GM19238 (cell line): ENCODE data around the gene FHOD1.

Experiments
- DNase-seq: peaks from one replicate; pipeline ENCODE4 v3.0.0; 2011; ENCODE audit warnings: low spot score; ENCODE audit not compliant: insufficient read length

The FHOD1 gene

DNA sequence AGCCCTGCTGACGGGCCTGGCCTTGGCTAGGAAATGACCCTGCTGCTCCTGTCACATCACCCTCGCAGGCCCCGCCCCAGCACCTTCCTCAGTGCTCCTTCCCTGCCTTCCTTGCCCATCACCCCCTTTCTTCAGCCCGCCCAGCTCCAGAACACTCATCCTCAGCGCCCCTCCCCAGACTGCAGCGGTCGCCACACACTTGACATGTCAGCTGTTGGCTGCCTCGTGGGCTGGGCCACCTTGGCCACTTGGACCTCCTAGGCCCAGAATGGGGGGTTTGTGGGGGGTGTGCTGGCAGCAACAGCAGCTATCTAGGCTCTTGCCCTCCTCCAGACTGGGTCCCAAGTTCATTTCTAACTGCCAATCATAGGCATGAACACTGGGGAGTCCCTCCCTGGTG is 37.7 kb downstream of the FHOD1 start:
- no peak for DNase-seq

DNA sequence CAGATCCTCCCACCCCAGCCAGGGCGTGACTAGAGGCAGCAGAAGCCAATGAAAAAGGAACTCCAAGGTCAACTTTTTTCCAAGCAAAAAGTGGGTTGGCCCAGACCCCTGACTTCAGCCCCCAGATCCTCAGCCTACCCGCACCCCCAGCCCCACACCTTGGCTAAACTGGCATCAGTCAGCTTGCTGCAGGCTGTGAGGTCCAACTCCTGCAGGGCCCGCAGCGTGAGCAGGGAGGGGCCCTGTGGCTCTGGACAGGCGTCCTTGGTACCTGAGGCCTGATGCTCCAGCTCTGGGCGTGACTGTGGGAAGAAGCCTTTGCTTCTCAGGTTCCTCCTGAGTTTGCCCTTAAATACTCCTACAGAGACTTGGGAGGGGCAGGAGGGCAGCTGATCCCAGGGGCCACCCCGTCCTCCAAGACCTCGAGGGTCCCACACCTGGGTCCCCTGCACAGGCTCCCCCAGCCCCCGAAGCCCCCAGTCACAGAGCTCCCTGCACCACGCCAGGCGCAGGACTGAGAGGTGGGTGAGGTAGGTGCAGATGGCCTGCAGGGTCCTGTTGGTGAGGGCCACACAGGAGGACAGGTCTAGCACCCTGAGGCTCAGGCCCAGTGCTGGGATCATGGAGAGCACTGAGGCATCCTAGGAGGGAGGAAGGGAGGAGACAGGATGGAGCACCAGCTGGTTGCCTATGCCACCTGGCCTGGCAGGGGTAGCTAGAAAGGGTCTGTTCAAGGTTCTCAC is 39.0 kb downstream of the FHOD1 start:
- no peak for DNase-seq

DNA sequence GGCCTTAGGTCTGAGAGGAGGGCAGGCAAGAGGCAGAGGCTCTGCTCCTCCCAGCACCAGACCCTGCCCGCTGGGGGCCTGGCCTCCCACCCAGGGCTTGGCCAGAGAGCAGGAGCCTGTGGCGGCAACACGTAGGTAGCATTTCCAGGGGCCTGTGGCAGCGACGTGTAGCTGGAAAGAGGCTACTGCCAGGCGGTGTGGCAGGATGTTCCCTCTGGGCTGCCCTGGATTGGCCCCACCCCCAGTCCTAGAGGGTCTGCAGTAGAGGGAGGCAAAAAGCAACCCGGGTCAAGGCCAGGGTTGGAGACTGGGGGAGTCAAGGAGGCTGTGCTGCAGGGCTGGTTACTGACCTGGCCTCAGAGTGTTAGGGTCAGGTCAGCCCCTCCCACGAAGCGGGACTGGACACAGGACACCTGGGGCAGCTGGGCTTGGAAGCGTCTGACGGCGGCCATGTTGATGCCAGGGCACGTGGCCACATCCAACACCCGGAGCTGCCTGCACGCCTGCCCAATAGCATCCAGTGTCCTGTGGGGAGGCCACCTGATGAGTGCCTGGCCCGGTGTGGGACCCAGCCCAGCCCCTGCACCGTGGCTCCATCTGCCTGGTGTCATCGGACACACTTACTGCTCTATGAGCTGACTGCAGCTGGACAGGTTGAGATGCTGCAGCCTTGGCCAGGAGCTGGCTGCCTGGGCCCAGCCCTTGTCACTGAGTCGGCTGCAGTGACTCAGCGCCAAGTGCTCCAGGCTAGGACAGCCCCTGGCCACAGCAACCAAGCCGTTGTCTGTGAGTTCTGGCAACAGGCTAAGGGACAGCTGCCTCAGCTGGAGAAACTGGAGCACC is 39.8 kb downstream of the FHOD1 start:
- no peak for DNase-seq

DNA sequence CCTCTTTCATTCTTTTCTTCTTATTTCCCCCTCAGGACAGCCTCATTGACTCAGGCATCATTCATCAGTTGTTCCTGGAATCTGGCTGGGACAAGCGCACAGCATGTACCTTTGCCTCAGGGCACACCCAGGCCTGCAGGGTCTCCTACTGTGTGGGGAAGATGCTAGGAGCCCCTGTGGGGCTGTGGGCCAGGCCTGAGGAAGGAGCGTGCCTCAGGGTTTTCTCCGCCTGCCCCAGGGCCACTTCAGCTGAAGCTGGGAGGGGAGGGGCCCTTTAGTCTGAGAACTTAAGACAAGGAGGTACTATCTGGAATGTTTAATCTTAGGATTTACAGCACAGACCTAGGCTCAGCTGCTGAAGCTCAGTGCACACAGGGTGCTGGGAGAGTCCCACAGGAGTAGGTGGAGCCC is 40.4 kb downstream of the FHOD1 start:
- no peak for DNase-seq

DNA sequence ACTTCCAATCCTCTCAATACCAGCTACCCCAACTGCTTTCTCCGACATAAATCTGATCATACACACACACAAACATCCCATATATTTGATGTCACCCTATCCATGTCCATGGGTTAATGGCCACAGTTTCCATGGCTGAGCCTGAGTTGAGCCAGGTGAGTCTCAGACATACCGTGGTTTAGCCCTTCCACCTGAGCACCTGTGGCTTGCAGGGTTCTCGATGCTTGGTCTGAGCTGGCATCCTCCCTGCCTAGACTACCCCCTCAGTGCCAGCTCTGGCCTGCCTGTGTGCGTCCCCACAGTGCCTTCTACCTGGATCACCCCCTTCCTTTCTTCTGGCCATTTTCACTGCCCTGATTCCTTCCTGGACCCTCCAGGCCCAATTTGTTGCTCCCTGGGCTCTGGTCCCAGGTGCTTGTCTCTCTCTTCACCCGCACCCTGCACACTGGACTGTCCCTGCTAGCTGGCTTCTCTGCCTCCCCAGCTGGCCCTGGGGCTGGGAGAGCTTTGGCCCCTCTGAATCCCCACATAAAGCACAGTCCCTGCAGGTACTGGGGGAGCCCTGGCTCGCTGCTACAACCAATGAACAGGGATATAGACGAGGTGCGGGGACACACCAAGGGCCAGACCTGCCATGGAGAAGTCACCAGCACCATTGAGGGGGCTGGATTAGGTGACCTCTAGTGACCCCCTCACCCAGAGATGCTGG is 41.0 kb downstream of the FHOD1 start:
- no peak for DNase-seq

DNA sequence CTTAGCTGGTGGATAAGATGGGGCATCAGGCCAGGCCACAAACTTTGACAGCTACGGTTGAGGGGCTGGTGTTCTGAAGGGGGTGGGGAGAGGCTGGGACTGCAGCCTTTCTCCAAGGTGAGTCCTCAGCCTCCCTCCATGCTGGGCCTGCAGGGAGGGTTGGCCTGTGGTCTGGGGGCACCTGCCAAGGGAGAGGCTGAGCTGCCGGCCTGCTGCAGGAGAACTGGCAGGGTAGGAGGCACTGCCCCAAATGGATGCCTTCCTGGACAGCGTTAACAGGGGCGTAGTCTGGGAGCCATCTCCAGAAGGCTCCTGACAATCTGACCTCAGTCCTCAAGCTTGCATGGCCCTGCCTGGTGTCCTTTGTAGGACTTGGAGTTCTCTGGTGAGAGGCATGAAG is 43.2 kb downstream of the FHOD1 start:
- no peak for DNase-seq

DNA sequence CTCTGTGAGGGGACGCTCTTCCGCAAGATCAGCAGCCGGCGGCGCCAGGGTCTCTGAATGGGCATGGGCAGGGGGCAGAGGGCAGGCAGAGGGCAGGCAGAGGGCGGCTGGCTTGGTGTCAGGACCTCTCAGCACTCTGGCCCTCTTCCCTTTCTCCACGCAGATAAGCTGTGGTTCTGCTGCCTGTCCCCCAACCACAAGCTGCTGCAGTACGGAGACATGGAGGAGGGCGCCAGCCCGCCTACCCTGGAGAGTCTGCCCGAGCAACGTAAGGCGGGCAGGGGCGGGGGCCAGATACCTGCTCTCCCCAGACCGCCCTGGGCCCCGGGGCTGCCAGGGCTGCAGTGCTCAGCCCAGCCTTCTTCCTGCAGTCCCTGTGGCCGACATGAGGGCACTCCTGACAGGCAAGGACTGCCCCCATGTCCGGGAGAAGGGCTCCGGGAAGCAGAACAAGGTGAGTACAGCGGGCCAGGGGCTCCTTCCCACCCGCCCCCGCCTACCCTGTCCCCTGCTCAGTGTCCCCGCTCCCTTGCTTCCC is 44.3 kb downstream of the FHOD1 start:
- no peak for DNase-seq

DNA sequence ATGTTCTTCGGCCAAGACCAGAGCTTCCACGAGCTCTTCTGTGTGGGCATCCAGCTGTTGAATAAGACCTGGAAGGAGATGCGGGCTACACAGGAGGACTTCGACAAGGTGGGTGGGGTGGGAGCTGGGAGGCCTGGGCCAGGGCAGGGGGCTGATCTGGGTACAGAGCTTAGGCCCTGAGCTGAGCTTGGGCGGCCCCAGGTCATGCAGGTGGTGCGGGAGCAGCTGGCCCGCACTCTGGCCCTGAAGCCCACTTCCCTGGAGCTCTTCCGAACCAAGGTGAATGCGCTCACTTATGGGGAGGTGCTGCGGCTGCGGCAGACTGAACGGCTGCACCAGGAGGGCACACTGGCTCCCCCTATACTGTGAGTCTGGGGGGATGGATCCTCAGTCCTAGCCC is 44.9 kb downstream of the FHOD1 start:
- DNase-seq: no peak

DNA sequence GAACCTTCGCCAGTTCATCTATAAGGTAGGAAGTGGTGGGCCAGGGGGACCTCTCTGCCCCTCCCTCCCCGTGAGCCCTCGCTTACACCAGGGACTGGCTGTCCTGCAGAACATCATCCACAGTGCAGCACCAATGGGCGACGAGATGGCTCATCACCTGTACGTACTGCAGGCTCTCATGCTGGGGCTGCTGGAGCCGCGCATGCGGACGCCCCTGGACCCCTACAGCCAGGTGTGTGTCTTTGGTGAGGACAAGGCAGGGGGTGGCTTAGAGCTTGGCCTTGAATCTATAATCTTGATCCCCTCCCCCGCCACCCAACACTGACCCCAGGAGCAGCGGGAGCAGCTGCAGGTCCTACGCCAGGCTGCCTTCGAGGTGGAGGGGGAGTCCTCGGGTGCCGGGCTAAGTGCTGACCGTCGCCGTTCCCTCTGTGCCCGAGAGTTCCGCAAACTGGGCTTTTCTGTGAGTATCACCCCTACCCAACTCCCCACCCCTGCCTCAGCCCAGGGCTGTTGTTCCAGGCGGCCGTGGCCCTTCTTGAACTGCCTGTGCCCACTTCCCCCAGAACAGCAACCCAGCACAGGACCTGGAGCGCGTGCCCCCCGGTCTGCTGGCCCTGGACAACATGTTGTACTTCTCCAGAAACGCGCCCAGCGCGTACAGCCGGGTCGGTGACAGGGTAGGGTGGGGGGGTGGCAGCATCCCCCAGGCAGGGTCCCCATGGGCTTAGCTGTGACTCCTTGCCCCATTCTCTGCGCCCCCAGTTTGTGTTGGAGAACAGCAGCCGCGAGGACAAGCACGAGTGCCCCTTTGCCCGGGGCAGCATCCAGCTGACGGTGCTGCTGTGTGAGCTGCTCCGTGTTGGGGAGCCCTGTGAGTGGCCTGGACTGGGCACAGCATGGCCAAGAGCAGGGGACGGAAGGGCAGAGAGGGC is 45.6 kb downstream of the FHOD1 start:
- no peak for DNase-seq

DNA sequence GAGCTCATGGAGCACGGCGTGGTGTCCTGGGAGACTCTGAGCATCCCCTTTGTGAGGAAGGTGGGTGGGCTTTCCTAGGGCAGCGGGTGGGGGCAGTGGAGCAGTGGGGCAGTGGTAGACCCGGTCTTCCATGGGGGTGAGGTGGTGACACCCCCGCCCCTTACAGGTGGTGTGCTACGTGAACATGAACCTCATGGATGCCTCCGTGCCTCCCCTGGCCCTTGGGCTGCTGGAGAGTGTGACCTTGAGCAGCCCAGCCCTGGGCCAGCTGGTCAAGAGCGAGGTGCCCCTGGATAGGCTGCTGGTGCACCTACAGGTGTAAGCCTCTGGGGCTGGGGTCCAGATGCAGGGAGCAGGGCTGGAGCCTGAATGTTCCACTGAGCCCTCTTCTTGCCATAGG is 46.8 kb downstream of the FHOD1 start:
- DNase-seq: no peak

DNA sequence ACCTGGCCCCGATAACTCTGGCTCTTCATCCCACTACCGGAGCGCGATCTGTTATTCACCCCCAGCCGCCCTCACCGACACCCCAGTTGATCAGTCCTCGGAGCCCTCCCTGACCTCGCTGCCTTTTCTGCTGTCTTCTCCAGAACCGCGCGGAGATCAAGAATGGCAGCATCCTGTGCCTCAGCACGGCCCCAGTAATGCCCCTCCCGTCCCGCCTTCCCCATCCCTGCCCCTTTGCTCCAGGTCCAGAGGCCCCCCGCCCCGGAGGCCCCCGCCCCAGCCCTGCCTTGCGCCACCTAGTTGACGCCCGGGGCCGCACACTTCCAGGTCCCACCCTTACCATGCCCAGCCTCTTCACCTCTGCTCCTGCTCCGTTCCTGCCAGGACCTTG is 47.5 kb downstream of the FHOD1 start:
- DNase-seq: no peak

DNA sequence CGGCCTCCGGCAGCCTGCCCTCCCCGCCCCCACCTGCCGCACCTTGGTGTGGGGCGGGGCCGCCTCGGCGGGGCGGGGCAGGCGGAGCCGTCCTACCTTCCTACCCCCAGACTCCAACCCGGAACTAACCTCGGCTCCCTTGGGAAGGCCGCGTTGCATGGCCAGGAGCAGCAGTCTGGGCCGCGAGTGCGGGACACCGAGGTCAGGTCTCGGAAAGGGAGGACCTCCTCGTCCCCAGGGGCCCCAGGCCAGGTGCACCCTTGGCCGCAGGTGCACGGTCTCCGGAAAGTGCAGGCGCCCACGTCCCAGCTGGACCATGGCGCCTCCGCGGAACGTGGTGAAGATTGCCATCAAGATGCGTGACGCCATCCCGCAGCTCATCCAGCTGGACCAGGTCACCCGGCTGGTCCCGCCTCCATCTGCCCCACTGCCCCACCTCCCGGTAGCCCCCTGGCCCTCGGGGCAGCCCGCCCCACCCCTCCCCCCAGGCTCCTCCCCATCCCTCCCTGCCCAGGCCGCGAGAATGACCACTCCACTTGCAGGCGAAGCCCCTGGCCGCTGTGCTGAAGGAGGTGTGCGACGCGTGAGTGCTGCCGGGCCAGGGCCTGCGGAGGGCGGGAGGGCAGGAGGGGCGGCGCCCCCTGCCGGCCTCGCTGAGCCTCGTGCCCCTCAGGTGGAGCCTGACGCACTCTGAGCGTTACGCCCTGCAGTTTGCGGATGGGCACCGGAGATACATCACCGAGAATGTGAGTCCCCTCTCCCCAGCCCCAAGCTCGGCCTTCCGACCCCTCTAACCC is 48.1 kb downstream of the FHOD1 start, which contains the start of gene ELMO3:
Gene ELMO3, plus strand, starts transcription at position 121 of the 797 bp plus-strand sequence. Its CDS starts 196 bp downstream, at position 317.
- no peak for DNase-seq

DNA sequence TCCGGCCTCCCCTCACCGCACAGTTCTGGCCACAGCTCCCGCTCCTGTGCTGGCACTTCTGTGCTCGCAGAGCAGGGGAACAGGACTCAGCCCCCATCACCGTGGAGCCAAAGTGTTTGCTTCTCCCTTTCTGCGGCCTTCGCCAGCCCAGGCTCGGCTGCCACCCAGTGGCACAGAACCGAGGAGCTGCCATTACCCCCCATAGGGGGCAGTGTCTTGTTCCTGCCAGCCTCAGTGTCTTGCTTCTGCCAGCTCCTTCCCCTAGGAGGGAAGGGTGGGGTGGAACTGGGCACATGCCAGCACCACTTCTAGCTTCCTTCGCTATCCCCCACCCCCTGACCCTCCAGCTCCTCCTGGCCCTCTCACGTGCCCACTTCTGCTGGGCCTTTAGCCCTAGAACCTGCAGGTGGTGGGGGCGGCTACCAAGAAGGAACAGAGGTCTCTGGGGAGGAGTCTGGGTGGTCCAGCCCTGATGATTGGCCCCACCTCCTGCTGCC is 49.0 kb downstream of the FHOD1 start:
- no peak for DNase-seq

DNA sequence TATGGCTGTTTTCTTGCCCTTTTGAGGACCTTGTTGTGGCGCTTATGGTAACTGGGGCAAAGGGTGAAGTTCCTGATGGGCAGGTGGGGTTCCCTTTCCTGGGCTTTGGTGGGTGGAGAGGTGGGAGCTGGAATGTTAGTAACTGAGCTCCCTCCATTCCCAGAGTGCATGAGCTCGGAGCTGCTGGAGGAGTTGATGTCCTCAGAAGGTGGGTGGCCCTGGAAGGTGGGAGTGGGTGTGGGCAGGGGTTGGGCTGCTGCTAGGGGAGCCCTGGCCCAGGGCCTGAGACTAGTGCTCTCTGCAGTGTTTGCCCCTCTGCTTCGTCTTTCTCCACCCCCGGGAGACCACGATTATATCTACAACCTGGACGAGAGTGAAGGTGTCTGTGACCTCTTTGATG is 49.6 kb downstream of the FHOD1 start:
- no peak for DNase-seq

DNA sequence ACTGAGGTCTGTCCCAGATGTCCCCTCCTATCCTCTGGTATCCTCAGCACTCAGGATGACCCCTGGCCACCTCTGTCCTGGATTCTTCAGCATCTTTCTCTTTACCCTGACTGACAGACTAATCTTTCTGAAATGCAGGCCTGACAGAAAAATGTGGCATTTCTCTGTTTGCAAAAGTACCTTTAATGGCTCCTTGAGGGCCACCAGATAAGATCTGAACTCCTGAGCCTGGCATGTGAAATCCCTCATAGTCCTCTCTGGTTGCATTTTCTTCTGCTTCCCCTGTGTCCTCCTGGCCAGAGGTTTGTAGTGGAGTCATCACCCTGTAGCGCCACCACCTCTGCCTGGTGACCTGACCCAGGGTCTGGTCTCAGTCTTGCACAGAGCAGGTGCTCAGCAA is 50.4 kb downstream of the FHOD1 start:
- DNase-seq: no peak

DNA sequence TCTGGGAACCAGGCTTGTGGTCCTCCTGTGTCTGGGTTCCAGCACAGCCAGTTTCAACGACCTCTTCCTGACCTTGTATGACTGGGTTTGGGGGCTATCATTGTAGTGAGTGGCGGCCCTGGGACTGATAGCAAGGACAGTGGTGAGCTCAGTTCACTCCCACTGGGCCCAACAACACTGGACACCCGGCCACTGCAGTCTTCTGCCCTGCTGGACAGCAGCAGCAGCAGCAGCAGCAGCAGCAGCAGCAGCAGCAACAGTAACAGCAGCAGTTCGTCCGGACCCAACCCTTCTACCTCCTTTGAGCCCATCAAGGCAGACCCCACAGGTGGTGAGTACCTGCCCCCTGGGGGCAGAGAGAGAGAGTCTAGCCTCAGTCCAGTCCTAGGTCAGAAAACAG is 51.6 kb downstream of the FHOD1 start:
- no peak for DNase-seq

DNA sequence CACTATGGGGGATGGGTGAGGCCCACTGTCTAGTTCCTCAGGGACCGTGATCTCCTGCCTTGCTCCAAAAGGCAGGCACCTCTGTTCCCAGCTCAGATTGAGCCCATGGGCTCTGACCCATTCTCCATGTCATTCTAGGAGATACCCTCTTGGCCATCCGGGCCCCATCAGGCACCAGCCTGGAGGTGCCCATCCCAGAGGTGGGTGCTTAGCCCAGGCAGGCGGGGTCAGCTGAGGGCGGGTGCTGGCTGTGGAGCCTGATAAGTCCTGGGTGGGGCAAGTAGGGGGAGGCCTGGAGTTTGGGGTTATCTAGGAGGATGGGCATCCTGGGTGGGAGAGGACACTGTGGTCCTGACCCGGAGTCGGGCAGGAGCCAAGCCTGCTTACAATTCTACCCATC is 53.0 kb downstream of the FHOD1 start:
- DNase-seq: no peak

DNA sequence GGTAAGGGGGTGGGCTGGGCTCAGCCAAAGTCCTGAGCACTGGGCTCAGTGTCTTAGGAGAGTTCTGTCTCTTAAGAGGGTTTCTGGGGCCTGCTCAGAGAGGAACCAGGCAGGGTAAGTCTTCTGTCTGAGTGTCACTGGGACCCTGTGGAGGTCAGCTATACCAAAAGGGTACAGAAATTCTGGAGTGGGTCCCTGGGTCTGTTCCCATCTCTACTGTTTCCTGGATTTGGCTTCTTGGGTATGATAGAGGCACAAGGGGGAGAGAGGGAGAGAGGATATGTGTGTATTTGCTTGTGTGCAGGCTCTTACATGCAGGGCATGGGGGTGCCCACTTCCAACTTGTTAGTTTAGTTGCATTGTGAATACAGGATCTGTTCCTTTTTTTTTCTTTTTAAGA is 53.7 kb downstream of the FHOD1 start:
- DNase-seq: no peak

DNA sequence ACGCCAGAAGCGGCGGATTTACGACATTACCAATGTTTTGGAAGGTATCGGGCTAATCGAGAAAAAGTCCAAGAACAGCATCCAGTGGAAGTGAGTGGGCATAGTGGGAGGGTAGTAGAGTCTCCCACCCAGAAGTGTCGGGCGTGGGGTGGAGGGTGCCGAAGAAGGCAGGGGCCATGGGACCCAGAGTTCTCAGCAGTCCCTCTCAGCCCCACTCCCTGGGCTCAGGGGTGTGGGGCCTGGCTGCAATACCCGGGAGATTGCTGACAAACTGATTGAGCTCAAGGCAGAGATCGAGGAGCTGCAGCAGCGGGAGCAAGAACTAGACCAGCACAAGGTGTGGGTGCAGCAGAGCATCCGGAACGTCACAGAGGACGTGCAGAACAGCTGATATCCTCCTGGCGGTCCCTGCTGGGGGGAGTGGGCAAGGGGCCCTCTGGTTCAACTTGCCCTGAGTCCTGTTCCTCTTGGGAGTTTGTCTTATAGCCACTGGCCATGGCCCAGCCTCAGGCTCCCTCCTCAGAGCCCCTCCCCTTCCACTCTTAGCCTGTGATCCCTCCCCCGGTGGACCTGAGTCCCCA is 54.4 kb downstream of the FHOD1 start:
- no peak for DNase-seq
